Spleen (tissue), 13 donors: Measurements from ENCODE around the gene CFL1. TPM values are rescaled to one million over a fixed set of nuclear protein-coding genes. Genes with fewer than 3 reads are reported as not detected.
A peak's percentile ranks its signal among the peaks of the same experiment; 100 is the strongest.

Experiments used
- DNase-seq: peaks from one replicate; pipeline ENCODE4 v3.0.0-alpha.2; 2020
- H3K27ac ChIP-seq, 8 donors: fragments of 200-600 bp; sonication (generic) in 7 of 8; 1 replicate in 4 of 8; 2 replicates in 4 of 8; pipeline versions ENCODE4 v1.5.0 to v1.8.0; 2016 to 2021; ENCODE audit warnings: inconsistent platforms in 4 of 8, mild to moderate bottlenecking in 4 of 8, moderate library complexity in 1 of 8
- H3K27me3 ChIP-seq, 7 donors: fragments of 200-600 bp; sonication (generic) in 6 of 7; replicated peaks in 1 of 7; 1 replicate in 4 of 7; 2 replicates in 3 of 7; pipeline versions ENCODE4 v1.5.0 to v1.8.0; 2016 to 2021; ENCODE audit warnings: inconsistent platforms in 3 of 7, mild to moderate bottlenecking in 1 of 7
- H3K36me3 ChIP-seq, 6 donors: fragments of 200-600 bp; sonication (generic) in 5 of 6; 1 replicate in 4 of 6; 2 replicates in 2 of 6; pipeline versions ENCODE4 v1.5.0 to v1.8.0; 2016 to 2021; ENCODE audit warnings: inconsistent platforms in 2 of 6
- H3K4me1 ChIP-seq, 6 donors: fragments of 200-600 bp; sonication (generic) in 5 of 6; 1 replicate in 3 of 6; 2 replicates in 3 of 6; pipeline versions ENCODE4 v1.5.0 to v1.8.0; 2016 to 2021; ENCODE audit warnings: inconsistent platforms in 3 of 6
- H3K4me3 ChIP-seq, 8 donors: fragments of 200-600 bp; sonication (generic) in 7 of 8; 1 replicate in 4 of 8; 2 replicates in 4 of 8; pipeline versions ENCODE4 v1.5.0 to v1.8.0; 2016 to 2021; ENCODE audit warnings: inconsistent platforms in 4 of 8, mild to moderate bottlenecking in 4 of 8, moderate library complexity in 2 of 8
- H3K9me3 ChIP-seq, 8 donors: fragments of 200-600 bp; sonication (generic) in 7 of 8; 1 replicate in 4 of 8; 2 replicates in 4 of 8; pipeline versions ENCODE4 v1.5.0 to v1.8.0; 2016 to 2021; ENCODE audit warnings: inconsistent platforms in 4 of 8
- CTCF ChIP-seq, 11 experiments: fragments of 200-600 bp in 7 of 11; fragments of 450-650 bp in 4 of 11; sonication (generic) in 4 of 11; IDR thresholded peaks in 8 of 11; conservative IDR thresholded peaks in 3 of 11; 1 replicate in 7 of 11; 2 replicates in 4 of 11; pipeline versions ENCODE4 v1.4.0 to v1.8.0; 2016 to 2021; ENCODE audit warnings: antibody characterized with exemption in 11 of 11, inconsistent platforms in 4 of 11, mild to moderate bottlenecking in 1 of 11
- POLR2A ChIP-seq, 3 donors: fragments of 450-650 bp; IDR thresholded peaks; one replicate each; pipeline ENCODE4 v1.5.1; 2017; ENCODE audit warnings: antibody characterized with exemption in 3 of 3, mild to moderate bottlenecking in 1 of 3
- POLR2AphosphoS5 ChIP-seq, 3 donors: sonication (generic); formaldehyde crosslinking; IDR thresholded peaks; one replicate each; pipeline ENCODE4 v1.5.1; 2017; ENCODE audit warnings: antibody characterized with exemption in 3 of 3
- WGBS, 5 donors: extraction: QIAGEN DNeasy Blood & Tissue Kit in 3 of 5; methylation state at CpG; one replicate each; pipeline versions ENCODE4 v1.1.5 to v1.1.7; 2013 to 2018; 5-methylcytosine and 5-hydroxymethylcytosine counted together
- intact Hi-C: fragments of 100-400 bp; cut with DNase I; formaldehyde crosslinking; loops from one replicate; pipeline ENCODE4 v1.15.0; 2023; ENCODE audit warnings: low total_unique reads
- long read RNA-seq, 2 donors: transcript quantifications; one replicate each; lab custom pipeline, GENCODE V29; 2026
- polyA plus RNA-seq, 3 donors: library from polyadenylated mRNA; stranded (reverse); fragments of 200-250 nt; gene quantifications; one replicate each; pipeline ENCODE4 v1.2.1, GENCODE V29; 2013
- total RNA-seq, 7 donors: library from RNA; depleted of rRNA in 3 of 7; stranded (reverse); fragments of >200 nt in 3 of 7; fragmentation: NEBNext Ultra II Directional in 4 of 7; extraction: Animal tissue kit (Norgen Biotek cat#: 25700) in 4 of 7; gene quantifications; one replicate each; pipeline versions ENCODE4 v1.1.0 to v1.2.1, GENCODE V29; 2016 to 2021
- donor health status: healthy with polysubstance abuse.
- donor health status: DM: no; HTN: no; CAD: no; lungs with moderate emphysema.
- donor health status: DM: no; HTN: no; CAD: no.
- donor health status: Bipolar disorder and iron deficiency.
- donor health status: healthy.
- donor health status: DM: no; HTN: no; CAD: no.
- donor health status: DM: yes; HTN: yes; CAD: no.

Gene CFL1
- total RNA-seq (1,000 to 10,000 TPM in 2 of 7 donors, 100 to 1,000 TPM in 5; 666 to 1,219 (median 868) TPM), polyA plus RNA-seq (100 to 1,000 TPM; 562 to 869 (median 862) TPM)
- long read RNA-seq, donor 1, transcript CFL1-209 (3 exons, 647 nt), result minor isoform, 32 of 517 reads
- long read RNA-seq, donor 1, transcript CFL1-210 (2 exons, 1,509 nt), result minor isoform, 10 of 517 reads
- long read RNA-seq, donor 1, transcript CFL1-201 (4 exons, 1,234 nt), result major isoform, 464 of 517 reads
- long read RNA-seq, donor 1, partial matches to known transcripts, result 9 of 517 reads
- long read RNA-seq, donor 1, other reads (novel, unspliced or antisense), result 0 of 517 reads
- long read RNA-seq, donor 2, transcript CFL1-201 (4 exons, 1,234 nt), result major isoform, 430 of 480 reads
- long read RNA-seq, donor 2, transcript CFL1-209 (3 exons, 647 nt), result minor isoform, 15 of 480 reads
- long read RNA-seq, donor 2, transcript CFL1-210 (2 exons, 1,509 nt), result minor isoform, 20 of 480 reads
- long read RNA-seq, donor 2, partial matches to known transcripts, result 15 of 480 reads
- long read RNA-seq, donor 2, other reads (novel, unspliced or antisense), result 0 of 480 reads

DNA sequence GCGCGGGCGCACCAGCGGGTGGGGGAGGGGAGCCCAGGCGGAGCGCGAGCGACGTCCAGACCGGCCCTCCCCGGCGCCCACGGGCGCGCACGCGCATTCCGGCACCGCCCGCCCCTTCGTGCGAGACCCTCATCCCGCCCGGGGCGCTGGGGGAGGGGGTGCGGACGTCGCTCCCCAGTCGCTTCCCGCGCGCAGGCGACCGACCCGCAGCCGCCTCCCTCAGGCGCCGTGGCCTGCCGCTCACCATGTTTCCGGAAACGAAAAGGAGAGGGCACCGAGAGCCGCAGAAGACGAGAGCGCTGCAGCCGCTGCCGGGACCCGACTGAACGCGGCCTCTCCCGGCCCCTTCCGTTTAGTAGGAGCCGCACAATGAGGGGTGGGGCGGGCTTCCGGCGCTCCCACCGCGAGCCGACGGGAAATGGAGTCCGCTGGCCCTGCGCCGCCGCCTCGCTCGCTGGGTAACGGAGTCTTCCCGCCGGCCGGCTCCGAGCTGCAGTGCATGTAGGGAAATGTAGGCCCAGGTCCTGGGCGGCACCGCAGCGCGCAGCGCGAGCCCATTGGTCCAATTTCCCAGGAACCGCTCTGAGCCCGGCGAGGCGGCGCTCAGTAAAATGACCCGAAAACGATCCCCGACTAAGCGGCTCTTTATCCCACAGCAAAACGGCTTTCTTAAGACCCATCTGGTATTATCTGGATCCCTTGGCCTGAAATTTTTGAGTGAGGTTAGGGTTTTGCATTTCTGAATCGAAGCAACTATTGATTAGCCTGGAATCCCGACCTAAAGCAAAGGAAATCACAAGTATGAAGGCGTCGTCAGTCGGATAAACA, at the start of gene CFL1:
TSS of gene CFL1 (minus strand) at position 328 of the 828 bp plus-strand sequence. CDS start at position 247, 81 bp downstream.
- H3K4me3 ChIP-seq, result peak within 1 kb of the TSS; percentile 76 to 100 (median 99)
- H3K9me3 ChIP-seq, result no peaks in the 10 kb centered on the region
- peaks cover 7 to 52% (median 46%) of the 10 kb centered on the region in 6 donors for H3K36me3 ChIP-seq
- peak in 3 of 11 experiments; percentile 29 to 55 (median 40) for TF ChIP-seq CTCF (IDR thresholded peaks at IDR 0.05 in 8 of 11, conservative IDR thresholded peaks at IDR 0.05 in 3 of 11)
- TF ChIP-seq POLR2A (IDR thresholded peaks at IDR 0.05), result peak; percentile 96 to 99 (median 98)
- peak; percentile 99 to 100 (median 100) for TF ChIP-seq POLR2AphosphoS5 (IDR thresholded peaks at IDR 0.05)
- 0 to 1% (median 0%) methylated on average over 33 to 92 of the region's 92 CpGs for WGBS, 5 donors
- peak within 1 kb of the TSS; percentile 93 to 99 (median 97) for H3K27ac ChIP-seq
- intact Hi-C loops, result no loop called here
- peak; percentile 99 for DNase-seq
- no peaks in the 10 kb centered on the region for H3K27me3 ChIP-seq
- peaks cover 40 to 83% (median 72%) of the 10 kb centered on the region in 6 donors for H3K4me1 ChIP-seq

GRCh38 chr11:65906602-65907001, 48.6 kb upstream of the CFL1 start:
- Histone ChIP-seq H3K4me1 (peaks cover 3 to 9% (median 5%) of the 10 kb centered on the region in 6 donors), H3K27ac (no peak overlapping the region), H3K27me3 (peaks cover 0 to 27% (median 0%) of the 10 kb centered on the region in 7 donors), H3K4me3 (no peak overlapping the region), H3K9me3 (no peaks in the 10 kb centered on the region), H3K36me3 (no peaks in the 10 kb centered on the region)
- TF ChIP-seq POLR2A (IDR thresholded peaks at IDR 0.05), result no peak
- TF ChIP-seq CTCF (IDR thresholded peaks at IDR 0.05 in 8 of 11, conservative IDR thresholded peaks at IDR 0.05 in 3 of 11), result no peak
- no peak for TF ChIP-seq POLR2AphosphoS5 (IDR thresholded peaks at IDR 0.05)
- 87 to 94% (median 88%) methylated on average over 5 of the region's 5 CpGs for WGBS, 5 donors
- intact Hi-C loops, result no loop called here
- DNase-seq, result no peak

DNA sequence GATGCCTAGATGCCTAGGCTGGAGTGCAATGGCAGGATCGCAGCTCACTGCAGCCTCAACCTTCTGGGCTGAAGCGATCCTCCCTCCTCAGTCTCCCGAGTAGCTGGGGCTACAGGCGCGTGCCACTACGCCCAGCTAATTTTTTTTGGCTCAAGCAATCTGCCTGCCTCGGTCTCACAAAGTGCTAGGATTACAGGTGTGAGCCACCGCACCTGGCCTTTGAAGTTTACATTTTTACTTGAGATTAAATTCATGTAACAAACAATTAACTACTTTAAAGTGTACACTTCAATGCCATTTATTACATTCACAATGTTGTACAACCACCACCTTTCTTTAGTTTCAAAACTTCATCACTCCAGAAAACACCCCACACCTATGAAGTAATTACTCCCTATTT, 45.7 kb upstream of the CFL1 start:
- Histone ChIP-seq H3K27me3 (peaks cover 0 to 34% (median 13%) of the 10 kb centered on the region in 7 donors), H3K36me3 (no peaks in the 10 kb centered on the region), H3K9me3 (no peaks in the 10 kb centered on the region), H3K4me3 (no peak overlapping the region), H3K27ac (no peak overlapping the region), H3K4me1 (peaks cover 10 to 32% (median 22%) of the 10 kb centered on the region in 6 donors)
- TF ChIP-seq POLR2AphosphoS5 (IDR thresholded peaks at IDR 0.05), result no peak
- TF ChIP-seq CTCF (IDR thresholded peaks at IDR 0.05 in 8 of 11, conservative IDR thresholded peaks at IDR 0.05 in 3 of 11), result no peak
- TF ChIP-seq POLR2A (IDR thresholded peaks at IDR 0.05), result no peak
- WGBS, 5 donors, result 77 to 94% (median 84%) methylated on average over 8 of the region's 8 CpGs
- no peak for DNase-seq
- intact Hi-C loops, result no loop called here
